HepG2 (cell line): ENCODE data around the gene ATRNL1.

Experiments
- PRDM10 ChIP-seq: sonication (generic); formaldehyde crosslinking; IDR thresholded peaks from 2 replicates; pipeline ENCODE4 v1.4.0; 2020; ENCODE audit warnings: low read depth, missing genetic modification reagents
- USF2 ChIP-seq, 2 experiments: sonication (generic) in 1 of 2; formaldehyde crosslinking in 1 of 2; IDR thresholded peaks; 2 replicates each; pipeline versions ENCODE4 v1.5.1 to v1.6.1; 2011 to 2020; ENCODE audit warnings: borderline replicate concordance in 1 of 2, low read depth in 1 of 2, low read length in 1 of 2, mild to moderate bottlenecking in 1 of 2, missing genetic modification reagents in 1 of 2, moderate library complexity in 1 of 2
- ZNF737 ChIP-seq: sonication (generic); formaldehyde crosslinking; IDR thresholded peaks from 2 replicates; pipeline ENCODE4 v1.5.0; 2020; ENCODE audit warnings: missing genetic modification reagents, mild to moderate bottlenecking, borderline replicate concordance

DNA sequence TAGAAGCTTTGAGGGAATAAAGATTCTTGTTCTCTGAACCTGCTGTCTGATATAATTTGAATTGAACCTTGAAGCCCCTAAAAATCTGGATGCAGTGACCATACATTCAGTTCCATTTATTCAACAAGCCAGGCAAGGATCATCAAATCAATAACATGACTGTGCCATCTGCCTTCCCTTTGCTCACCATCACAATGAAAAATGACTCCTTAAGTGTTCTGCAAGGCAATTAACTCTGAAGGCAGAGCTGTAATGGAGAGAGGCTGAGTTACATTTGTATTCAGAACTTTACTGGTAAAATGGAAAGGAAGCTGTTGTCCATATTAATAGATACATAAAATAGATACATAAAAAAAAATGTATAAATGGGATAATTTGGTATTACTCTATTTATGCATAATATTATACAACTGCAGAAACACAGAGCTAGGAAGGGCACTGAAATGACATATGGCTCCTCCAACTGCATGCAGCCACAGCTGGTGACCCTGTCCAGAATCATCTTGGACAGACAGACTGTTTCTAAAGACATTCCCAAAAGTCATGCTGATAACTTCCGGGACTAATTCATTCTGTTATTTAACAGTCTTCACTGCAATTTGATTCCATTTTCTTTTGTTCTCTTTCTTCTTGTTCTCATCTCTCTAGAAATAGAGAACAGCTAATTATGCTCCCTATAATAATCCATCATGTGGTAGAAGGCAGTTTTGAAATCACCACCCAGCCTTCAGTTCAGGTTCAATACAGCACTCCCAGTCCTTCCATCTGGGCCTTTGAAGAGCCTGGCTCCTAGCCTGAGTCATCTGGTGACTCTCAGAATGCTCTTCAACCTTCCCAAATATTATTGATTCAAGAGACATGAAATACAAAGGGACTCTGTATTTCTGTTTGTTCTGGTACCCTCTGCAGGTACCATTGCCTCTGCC, 767.3 kb downstream of the ATRNL1 start:
- TF ChIP-seq USF2 (IDR thresholded peaks at IDR 0.05; ENCODE audit: low read depth, low read length) (no peak), USF2 (CRISPR knock-in tag; IDR thresholded peaks at IDR 0.05; ENCODE audit: borderline replicate concordance) (no peak), ZNF737 (CRISPR knock-in tag) (no peak), PRDM10 (CRISPR knock-in tag) (no peak)
